ENCODE measurements around the gene CHRNA3.

GRCh38 chr15:78651930-78652615 is 31.3 kb upstream of the CHRNA3 start:
- TF ChIP-seq CTCF (IDR thresholded peaks at IDR 0.05; ENCODE audit: low read depth, low read length, poor library complexity, severe bottlenecking): no peak
- TF ChIP-seq EZH2phosphoT487 (IDR thresholded peaks at IDR 0.05; ENCODE audit: borderline replicate concordance, low read length): no peak
